Activated naive CD4-positive, alpha-beta T cell treated with anti-CD3 and anti-CD28 coated beads for 36 hours (primary cell): ENCODE measurements around the gene SLC35E4. TPM values are rescaled to one million over a fixed set of nuclear protein-coding genes. Genes with fewer than 3 reads are reported as not detected.
"Not testable (repeated sequence)": the region's sequence is repeated elsewhere in the genome, so short reads cannot be mapped to it uniquely, and the experiment has no call there.

ENCODE experiments used
- CTCF ChIA-PET: fragments of 350-600 bp; sonication (Branson Sonifier 250); formaldehyde crosslinking; loops from one replicate; lab custom pipeline; 2021; ENCODE audit warnings: antibody characterized with exemption; lab: Charles Lee
- DNase-seq: peaks from one replicate; pipeline ENCODE4 v3.0.0-alpha.2; 2020
- H3K27ac Mint-ChIP-seq: one replicate; pipeline ENCODE4 v1.8.0; 2021; ENCODE audit warnings: mild to moderate bottlenecking, mixed read lengths
- H3K27me3 Mint-ChIP-seq: one replicate; pipeline ENCODE4 v1.8.0; 2021; ENCODE audit warnings: low read depth, mixed read lengths
- H3K36me3 Mint-ChIP-seq: one replicate; pipeline ENCODE4 v1.8.0; 2021; ENCODE audit warnings: low read depth, mixed read lengths
- H3K4me1 Mint-ChIP-seq: one replicate; pipeline ENCODE4 v1.8.0; 2021; ENCODE audit warnings: low read depth, mixed read lengths
- H3K4me3 Mint-ChIP-seq: one replicate; pipeline ENCODE4 v1.8.0; 2021; ENCODE audit warnings: mild to moderate bottlenecking, moderate library complexity, mixed read lengths
- H3K9me3 Mint-ChIP-seq: one replicate; pipeline ENCODE4 v1.8.0; 2021; ENCODE audit warnings: mixed read lengths
- intact Hi-C: fragments of 100-400 bp; cut with micrococcal nuclease; formaldehyde crosslinking; loops from one replicate; pipeline ENCODE4 v1.15.1; 2023
- total RNA-seq, 2 experiments: library from RNA; stranded (reverse); gene quantifications; one replicate each; pipeline ENCODE4 v1.2.3, GENCODE V29; 2021

Gene SLC35E4
- total RNA-seq, 2 experiments from 2014 or later, result 2.2 TPM

GRCh38 chr22:30614268-30614667 is 21.3 kb upstream of the SLC35E4 start:
- no peak overlapping the region for H3K4me3 Mint-ChIP-seq
- CTCF ChIA-PET, result no interaction called here
- intact Hi-C loops, result no loop called here
- H3K36me3 Mint-ChIP-seq, result no peaks in the 10 kb centered on the region
- H3K27ac Mint-ChIP-seq, result no peak overlapping the region
- H3K27me3 Mint-ChIP-seq, result no peaks in the 10 kb centered on the region
- H3K9me3 Mint-ChIP-seq, result no peaks in the 10 kb centered on the region
- peaks cover 3% of the 10 kb centered on the region for H3K4me1 Mint-ChIP-seq
- DNase-seq, result no peak

DNA sequence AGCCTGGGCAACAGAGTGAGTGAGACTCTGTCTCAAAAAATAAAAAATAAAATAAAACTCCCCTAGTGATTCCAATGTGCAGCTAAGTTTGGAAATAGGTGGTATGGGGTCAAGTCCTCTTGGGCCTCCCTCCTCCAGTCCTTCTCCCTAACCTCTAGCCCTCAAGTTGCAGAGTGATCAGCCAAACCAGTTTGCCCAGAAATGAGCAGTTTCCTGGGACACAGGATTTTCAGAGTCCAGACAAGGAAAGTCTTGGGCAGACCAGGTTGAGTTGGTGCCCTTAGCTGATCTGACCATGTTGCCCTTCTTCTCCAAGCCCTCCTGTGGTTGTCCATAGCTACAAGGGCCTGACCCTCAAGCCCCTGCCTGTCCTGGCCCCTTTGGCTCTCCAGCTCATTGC is 20.7 kb upstream of the SLC35E4 start:
- CTCF ChIA-PET, result interaction anchor here (0.6 to 1.0 kb wide), 2 partner anchors 140 to 194 kb away, joined by 3 to 4 read pairs; no protein-coding TSS in a partner anchor
- no peaks in the 10 kb centered on the region for H3K9me3 Mint-ChIP-seq
- no peaks in the 10 kb centered on the region for H3K27me3 Mint-ChIP-seq
- no peak for DNase-seq
- no peaks in the 10 kb centered on the region for H3K36me3 Mint-ChIP-seq
- no peak overlapping the region for H3K4me3 Mint-ChIP-seq
- H3K27ac Mint-ChIP-seq, result no peak overlapping the region
- intact Hi-C loops, result no loop called here
- H3K4me1 Mint-ChIP-seq, result no peaks in the 10 kb centered on the region

DNA sequence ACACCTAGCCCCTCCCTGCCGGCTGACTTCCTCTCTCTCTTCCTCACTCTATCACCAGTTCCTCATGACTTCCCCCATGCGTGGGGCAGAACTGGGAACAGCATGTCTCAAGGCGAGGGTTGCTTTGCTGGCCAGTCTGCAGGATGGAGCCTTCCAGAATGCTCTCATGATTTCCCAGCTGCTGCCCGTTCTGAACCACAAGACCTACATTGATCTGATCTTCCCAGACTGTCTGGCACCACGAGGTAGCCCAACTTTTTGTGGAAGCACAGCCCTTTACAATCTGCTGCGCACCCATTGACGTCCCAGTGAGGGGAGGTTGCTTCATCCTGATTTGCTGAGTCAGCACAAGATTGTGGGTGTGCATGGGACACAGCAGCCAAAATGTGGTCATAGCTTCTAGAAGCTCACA is 20.0 kb upstream of the SLC35E4 start:
- no peak for DNase-seq
- Mint-ChIP-seq H3K27ac (no peak overlapping the region), H3K9me3 (no peaks in the 10 kb centered on the region), H3K36me3 (no peaks in the 10 kb centered on the region), H3K27me3 (no peaks in the 10 kb centered on the region), H3K4me3 (no peak overlapping the region), H3K4me1 (no peaks in the 10 kb centered on the region)
- intact Hi-C loops, result no loop called here
- CTCF ChIA-PET, result interaction anchor here (1.0 to 1.4 kb wide), 2 partner anchors 9 to 139 kb away, joined by 3 read pairs; no protein-coding TSS in a partner anchor

DNA sequence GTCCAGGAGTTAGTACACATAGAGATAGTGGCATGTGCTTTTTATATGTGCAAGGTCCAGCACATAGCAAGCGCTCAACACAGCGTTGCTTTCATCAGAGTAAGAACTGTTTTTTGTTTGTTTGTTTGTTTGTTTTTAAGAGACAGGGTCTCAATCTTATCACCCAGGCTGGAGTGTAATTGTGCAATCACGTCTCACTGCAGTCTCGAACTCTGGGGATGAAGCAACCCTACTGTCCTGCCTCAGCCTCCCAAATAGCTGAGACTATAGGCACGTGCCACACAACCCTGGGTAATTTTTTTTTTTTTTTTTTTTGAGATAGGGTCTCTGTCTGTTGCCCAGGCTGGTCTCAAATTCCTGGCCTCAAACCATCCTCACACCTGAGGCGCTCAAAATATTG is 17.8 kb upstream of the SLC35E4 start:
- Mint-ChIP-seq H3K27me3 (no peaks in the 10 kb centered on the region), H3K4me1 (no peaks in the 10 kb centered on the region), H3K4me3 (no peak overlapping the region), H3K36me3 (no peaks in the 10 kb centered on the region), H3K27ac (no peak overlapping the region), H3K9me3 (no peaks in the 10 kb centered on the region)
- CTCF ChIA-PET, result interaction anchor here (0.7 to 0.9 kb wide), 3 partner anchors 17 to 461 kb away, joined by 3 to 4 read pairs (median 3); no protein-coding TSS in a partner anchor
- intact Hi-C loops, result no loop called here
- DNase-seq, result no peak

- H3K4me1 Mint-ChIP-seq, intact Hi-C loops, H3K27me3 Mint-ChIP-seq: not testable (repeated sequence)
Observed at GRCh38 chr22:30619909-30620308, 15.7 kb upstream of the SLC35E4 start.

DNA sequence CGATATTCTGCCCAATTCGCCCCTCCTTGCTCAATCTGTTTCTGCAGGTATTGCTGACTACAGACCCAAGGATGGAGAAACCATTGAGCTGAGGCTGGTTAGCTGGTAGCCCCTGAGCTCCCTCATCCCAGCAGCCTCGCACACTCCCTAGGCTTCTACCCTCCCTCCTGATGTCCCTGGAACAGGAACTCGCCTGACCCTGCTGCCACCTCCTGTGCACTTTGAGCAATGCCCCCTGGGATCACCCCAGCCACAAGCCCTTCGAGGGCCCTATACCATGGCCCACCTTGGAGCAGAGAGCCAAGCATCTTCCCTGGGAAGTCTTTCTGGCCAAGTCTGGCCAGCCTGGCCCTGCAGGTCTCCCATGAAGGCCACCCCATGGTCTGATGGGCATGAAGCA is 9.2 kb upstream of the SLC35E4 start:
- CTCF ChIA-PET, result interaction anchor here (0.5 to 1.5 kb wide), 5 partner anchors 8 to 293 kb away, joined by 4 to 7 read pairs (median 5); no protein-coding TSS in a partner anchor
- intact Hi-C loops, result no loop called here

More at GRCh38 chr22:30619909-30620308, 15.7 kb upstream of the SLC35E4 start:
- H3K9me3 Mint-ChIP-seq, H3K4me3 Mint-ChIP-seq, H3K36me3 Mint-ChIP-seq, DNase-seq, H3K27ac Mint-ChIP-seq: not testable (repeated sequence)
- CTCF ChIA-PET, result interaction anchor here (0.5 to 1.3 kb wide), 4 partner anchors 13 to 110 kb away, joined by 3 to 6 read pairs (median 4); no protein-coding TSS in a partner anchor

DNA sequence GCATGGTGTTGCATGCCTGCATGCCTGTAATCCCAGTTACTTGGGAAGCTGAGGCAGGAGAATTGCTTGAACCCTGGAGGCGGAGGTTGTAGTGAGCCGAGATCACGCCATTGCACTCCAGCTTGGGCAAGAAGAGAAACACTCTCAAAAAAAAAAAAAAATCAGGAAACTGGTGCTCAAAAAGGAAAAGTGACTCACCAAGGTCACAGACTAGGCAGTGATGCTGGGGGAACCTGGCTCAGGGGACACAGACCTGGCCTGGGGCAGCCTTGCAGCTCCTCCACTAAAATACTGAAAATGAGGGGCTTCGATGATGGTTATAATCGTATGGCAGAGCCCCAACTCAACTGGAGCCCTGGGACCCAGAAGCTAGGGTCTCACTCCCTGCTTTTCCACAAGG is 8.1 kb upstream of the SLC35E4 start:
- intact Hi-C loops, result no loop called here
- Mint-ChIP-seq H3K27ac (no peak overlapping the region), H3K4me3 (no peak overlapping the region), H3K36me3 (no peaks in the 10 kb centered on the region), H3K9me3 (no peaks in the 10 kb centered on the region), H3K4me1 (no peaks in the 10 kb centered on the region), H3K27me3 (no peaks in the 10 kb centered on the region)
- DNase-seq, result no peak
- CTCF ChIA-PET, result interaction anchor here (1.5 to 3.3 kb wide), 3 partner anchors 18 to 293 kb away, joined by 4 to 18 read pairs (median 7); no protein-coding TSS in a partner anchor

More for the DNA sequence above, 9.2 kb upstream of the SLC35E4 start:
- H3K4me3 Mint-ChIP-seq, result no peak overlapping the region
- H3K27ac Mint-ChIP-seq, result no peak overlapping the region
- no peaks in the 10 kb centered on the region for H3K4me1 Mint-ChIP-seq
- no peaks in the 10 kb centered on the region for H3K27me3 Mint-ChIP-seq
- DNase-seq, result no peak
- H3K36me3 Mint-ChIP-seq, result no peaks in the 10 kb centered on the region
- H3K9me3 Mint-ChIP-seq, result no peaks in the 10 kb centered on the region

GRCh38 chr22:30628491-30628890 is 7.1 kb upstream of the SLC35E4 start:
- H3K4me1 Mint-ChIP-seq, result no peaks in the 10 kb centered on the region
- no peak for DNase-seq
- intact Hi-C loops, result no loop called here
- no peak overlapping the region for H3K4me3 Mint-ChIP-seq
- no peaks in the 10 kb centered on the region for H3K27me3 Mint-ChIP-seq
- H3K27ac Mint-ChIP-seq, result no peak overlapping the region
- no peaks in the 10 kb centered on the region for H3K36me3 Mint-ChIP-seq
- no peaks in the 10 kb centered on the region for H3K9me3 Mint-ChIP-seq
- CTCF ChIA-PET, result interaction anchor here (0.6 to 3.3 kb wide), 4 partner anchors 22 to 292 kb away, joined by 3 to 18 read pairs (median 6); no protein-coding TSS in a partner anchor

- H3K4me1 Mint-ChIP-seq, result peaks cover 14% of the 10 kb centered on the region
- DNase-seq, CTCF ChIA-PET, intact Hi-C loops, H3K27ac Mint-ChIP-seq, H3K36me3 Mint-ChIP-seq, H3K4me3 Mint-ChIP-seq, H3K27me3 Mint-ChIP-seq, H3K9me3 Mint-ChIP-seq: not testable (repeated sequence)
Observed at GRCh38 chr22:30631469-30631868, 4.1 kb upstream of the SLC35E4 start.

DNA sequence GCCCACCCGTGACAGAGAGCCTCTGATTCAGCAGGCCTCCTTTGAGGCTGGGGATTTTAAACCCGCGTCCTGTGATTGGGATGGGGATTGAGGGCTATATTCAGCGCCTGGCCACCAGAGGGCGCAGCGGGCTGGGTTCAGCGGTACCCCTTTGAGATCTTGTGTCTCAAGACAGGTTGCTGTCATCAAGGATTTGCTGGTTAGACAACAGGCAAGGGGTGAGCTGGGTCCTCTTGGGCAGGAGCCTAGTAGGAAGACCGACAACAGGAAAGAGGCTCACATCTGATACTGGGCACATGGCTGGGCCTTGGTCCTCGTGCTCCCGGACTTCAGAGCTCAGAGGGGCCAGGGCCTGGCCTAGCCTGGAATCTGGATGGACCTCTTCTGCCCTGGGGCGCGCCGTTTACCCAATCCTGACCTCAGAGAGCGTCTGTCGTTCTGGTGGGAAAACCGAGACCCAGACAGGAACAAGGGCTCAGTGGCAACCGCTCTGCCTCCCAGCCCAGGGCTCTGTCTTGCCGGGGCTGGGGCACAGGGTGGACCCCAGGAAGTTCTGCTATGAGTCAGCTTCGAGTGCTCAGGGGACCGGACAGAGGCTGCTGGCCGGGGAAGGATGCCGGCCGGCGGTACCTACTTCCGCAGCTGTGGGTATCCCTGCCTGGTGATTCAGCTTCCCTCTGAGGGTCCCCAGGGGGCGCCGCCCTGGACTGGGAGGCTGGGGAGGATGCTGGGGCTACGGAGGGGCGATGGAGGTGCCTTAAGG is 929 bp upstream of the SLC35E4 start:
- no peaks in the 10 kb centered on the region for H3K27me3 Mint-ChIP-seq
- CTCF ChIA-PET, result interaction anchor here (0.5 to 3.9 kb wide), 34 partner anchors 9 to 566 kb away, joined by 3 to 156 read pairs (median 4); partner anchors contain the start of gene TCN2
- DNase-seq, result peak; percentile 96
- no peaks in the 10 kb centered on the region for H3K9me3 Mint-ChIP-seq
- H3K4me3 Mint-ChIP-seq, result peak overlapping the region; percentile 75
- peaks cover 9% of the 10 kb centered on the region for H3K36me3 Mint-ChIP-seq
- peaks cover 19% of the 10 kb centered on the region for H3K4me1 Mint-ChIP-seq
- H3K27ac Mint-ChIP-seq, result peak overlapping the region; percentile 67
- intact Hi-C loops, result loop anchor here (1.0 to 2.0 kb wide), 10 partner anchors 10 to 448 kb away; partner anchors contain the start of genes DUSP18, OSBP2 and TCN2

- H3K4me3 Mint-ChIP-seq, result peak overlapping the region; percentile 78
- intact Hi-C loops, result no loop called here
- peak; percentile 28 for DNase-seq
Observed at GRCh38 chr22:30636226-30637077, 871 bp downstream of the SLC35E4 start.

DNA sequence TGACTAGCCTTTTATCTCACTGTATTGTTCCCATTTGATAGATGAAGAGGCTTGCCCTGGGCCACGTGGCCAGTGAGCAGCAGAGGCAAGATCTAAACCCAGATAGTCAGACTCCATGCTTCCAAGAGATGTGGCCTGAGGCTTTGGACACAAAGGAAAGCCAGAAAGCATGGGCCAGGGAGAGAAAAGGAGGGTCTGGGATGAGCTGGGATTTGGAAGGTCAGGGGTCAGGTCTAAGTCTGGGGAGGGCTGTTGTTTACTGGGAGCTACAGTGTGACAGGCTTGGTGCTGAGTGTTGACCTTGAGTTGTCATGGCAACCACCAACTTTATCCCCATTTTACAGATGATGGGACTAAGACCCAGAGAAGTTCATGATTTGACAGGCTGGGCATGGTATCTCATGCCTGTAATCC is 2.1 kb downstream of the SLC35E4 start:
- intact Hi-C loops, result no loop called here
- H3K4me3 Mint-ChIP-seq, result peak overlapping the region; percentile 37
- H3K27ac Mint-ChIP-seq, result no peak overlapping the region
- H3K36me3 Mint-ChIP-seq, result peaks cover 9% of the 10 kb centered on the region
- peaks cover 21% of the 10 kb centered on the region for H3K4me1 Mint-ChIP-seq
- H3K9me3 Mint-ChIP-seq, result no peaks in the 10 kb centered on the region
- CTCF ChIA-PET, result interaction anchor here (0.7 to 1.2 kb wide), 3 partner anchors 13 to 900 kb away, joined by 4 read pairs; no protein-coding TSS in a partner anchor
- DNase-seq, result no peak
- no peaks in the 10 kb centered on the region for H3K27me3 Mint-ChIP-seq

More at GRCh38 chr22:30636226-30637077, 871 bp downstream of the SLC35E4 start:
- CTCF ChIA-PET, result interaction anchor here (1.2 to 3.9 kb wide), 4 partner anchors 7 to 119 kb away, joined by 4 to 156 read pairs (median 14); no protein-coding TSS in a partner anchor
- Mint-ChIP-seq H3K9me3 (no peaks in the 10 kb centered on the region), H3K4me1 (peaks cover 19% of the 10 kb centered on the region), H3K27me3 (no peaks in the 10 kb centered on the region), H3K27ac (no peak overlapping the region), H3K36me3 (peaks cover 9% of the 10 kb centered on the region)
